ENCODE data around the gene TENM4. TPM values are rescaled to one million over a fixed set of nuclear protein-coding genes. Genes with fewer than 3 reads are reported as not detected.

The TENM4 gene
- 6.5 and 7.3 TPM in 2 replicates for total RNA-seq

- DNase-seq (ENCODE audit: extremely low read depth, low read depth, low spot score), result no peak
Measured at GRCh38 chr11:79440571-79441460, at the start of gene TENM4. Gene TENM4 (minus strand): TSS chr11:79441030. CDS start chr11:79069944, 371,086 bp downstream.

- DNase-seq (ENCODE audit: extremely low read depth, low read depth, low spot score), result no peak
Measured at GRCh38 chr11:79488286-79488685, 47.5 kb upstream of the TENM4 start.

DNA sequence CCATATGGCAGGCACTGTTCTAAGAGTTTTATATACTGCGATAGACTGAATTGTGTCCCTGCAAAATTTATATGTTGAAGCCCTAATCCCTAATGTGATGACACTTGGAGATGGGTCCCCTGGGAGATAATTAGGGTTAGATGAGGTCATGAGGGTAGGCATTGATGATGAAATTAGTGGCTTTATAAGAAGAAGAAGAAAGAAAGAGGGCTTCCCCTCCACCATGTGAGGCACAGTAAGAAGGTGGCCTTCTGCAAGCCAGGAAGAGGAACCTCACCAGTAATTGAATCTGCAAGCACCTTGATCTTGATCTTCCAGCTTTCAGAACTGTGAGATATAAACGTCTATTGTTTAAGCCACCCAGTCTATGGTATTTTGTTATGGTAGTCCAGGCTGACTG lies 46.6 kb upstream of the TENM4 start:
- DNase-seq (ENCODE audit: extremely low read depth, low read depth, low spot score), result no peak

DNA sequence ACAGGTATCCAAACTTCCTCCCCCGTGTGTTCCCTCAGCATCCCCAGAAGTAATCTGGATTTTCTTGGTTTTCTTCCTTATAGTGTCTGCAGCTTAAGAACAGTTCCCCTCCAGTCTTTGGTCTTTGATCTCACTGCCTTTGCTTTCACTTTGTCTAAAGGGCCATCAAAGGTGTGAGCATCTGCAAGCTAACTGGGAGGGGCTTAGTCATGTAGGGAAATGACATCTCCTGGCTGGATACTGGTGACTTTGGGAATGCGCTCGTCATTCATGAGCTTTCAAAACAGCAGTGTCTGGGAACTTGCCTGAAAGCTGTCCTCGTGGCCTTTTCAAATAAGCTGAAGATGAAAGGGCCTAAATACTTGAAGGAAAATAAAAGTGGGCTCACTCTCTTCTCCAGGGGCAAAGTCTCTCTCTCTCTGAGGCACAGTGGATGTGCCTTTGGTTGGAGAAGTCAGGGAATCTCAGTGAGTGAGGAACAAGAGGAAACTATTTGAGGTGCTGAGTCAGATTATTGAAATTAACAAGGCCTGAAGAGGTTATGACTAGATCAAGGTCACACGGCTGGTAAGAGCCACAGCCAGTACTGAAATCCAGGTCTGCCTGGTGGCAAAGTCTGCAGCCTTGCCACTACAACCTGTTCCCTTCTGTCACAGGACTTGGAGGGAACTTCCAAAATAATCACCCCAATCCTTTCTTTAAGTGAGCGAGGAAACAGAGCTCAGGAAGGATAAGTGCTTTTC lies 45.6 kb upstream of the TENM4 start:
- no peak for DNase-seq (ENCODE audit: extremely low read depth, low read depth, low spot score)

- no peak for DNase-seq (ENCODE audit: extremely low read depth, low read depth, low spot score)
Measured at GRCh38 chr11:79485694-79486093, 44.9 kb upstream of the TENM4 start.

GRCh38 chr11:79484872-79485271 lies 44.0 kb upstream of the TENM4 start:
- no peak for DNase-seq (ENCODE audit: extremely low read depth, low read depth, low spot score)

GRCh38 chr11:79482800-79483199 lies 42.0 kb upstream of the TENM4 start:
- DNase-seq (ENCODE audit: extremely low read depth, low read depth, low spot score), result no peak

DNA sequence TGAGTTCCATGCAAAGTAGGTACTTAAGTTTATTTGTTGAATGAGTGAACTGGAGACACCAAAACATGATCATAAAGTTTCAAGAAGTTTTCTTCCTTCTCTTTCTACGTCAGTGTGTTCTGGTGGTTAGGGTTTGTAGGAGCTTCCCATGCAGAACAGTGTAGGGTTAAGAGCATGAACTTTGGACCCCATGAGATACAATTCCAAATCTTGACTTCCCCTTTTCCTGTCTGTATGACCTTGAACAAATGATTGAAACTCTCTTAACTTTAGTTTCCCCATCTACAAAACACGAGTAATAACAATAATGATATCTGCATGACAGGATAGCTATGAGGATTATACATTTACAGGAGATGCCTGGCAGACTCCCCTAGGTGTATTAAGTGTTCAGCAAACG lies 41.0 kb upstream of the TENM4 start:
- DNase-seq (ENCODE audit: extremely low read depth, low read depth, low spot score), result no peak

GRCh38 chr11:79480864-79481263 lies 40.0 kb upstream of the TENM4 start:
- DNase-seq (ENCODE audit: extremely low read depth, low read depth, low spot score), result no peak

DNA sequence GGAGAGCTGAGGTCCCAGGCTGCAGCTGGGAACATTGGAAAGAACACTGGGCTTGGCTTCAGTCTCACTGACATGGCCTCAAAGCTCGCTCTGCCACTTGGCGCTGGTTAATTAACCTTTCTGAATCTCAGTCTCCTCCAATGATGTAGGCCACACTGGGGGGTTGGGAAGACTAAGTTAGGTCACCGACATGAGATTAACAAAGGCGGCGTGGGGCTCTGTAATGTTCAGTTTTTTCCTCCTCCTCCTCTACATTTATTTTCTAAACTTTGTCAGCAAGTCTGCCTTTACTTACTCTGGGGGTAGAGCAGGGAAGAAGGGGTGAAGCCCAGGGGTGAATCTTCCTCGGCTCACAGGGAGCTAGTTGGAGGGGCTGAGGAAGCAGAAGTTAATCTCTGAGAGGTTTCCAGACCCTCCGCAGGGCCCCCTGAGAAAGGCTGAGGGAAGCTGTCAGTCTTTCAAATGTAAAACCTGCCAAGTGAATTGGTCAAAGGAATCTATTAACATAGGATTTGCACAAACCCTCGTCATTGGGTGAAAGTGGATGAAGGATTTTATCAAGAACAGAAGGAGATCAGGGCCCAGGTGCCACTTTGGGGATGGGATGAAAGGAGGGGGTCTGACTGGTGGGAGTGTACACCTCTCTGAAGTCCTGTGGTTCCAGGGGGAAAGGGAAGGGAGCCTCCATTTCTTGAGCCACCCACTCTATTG lies 32.1 kb upstream of the TENM4 start:
- no peak for DNase-seq (ENCODE audit: extremely low read depth, low read depth, low spot score)

- no peak for DNase-seq (ENCODE audit: extremely low read depth, low read depth, low spot score)
Measured at GRCh38 chr11:79471071-79471844, 30.4 kb upstream of the TENM4 start.

GRCh38 chr11:79470161-79470560 lies 29.3 kb upstream of the TENM4 start:
- no peak for DNase-seq (ENCODE audit: extremely low read depth, low read depth, low spot score)

DNA sequence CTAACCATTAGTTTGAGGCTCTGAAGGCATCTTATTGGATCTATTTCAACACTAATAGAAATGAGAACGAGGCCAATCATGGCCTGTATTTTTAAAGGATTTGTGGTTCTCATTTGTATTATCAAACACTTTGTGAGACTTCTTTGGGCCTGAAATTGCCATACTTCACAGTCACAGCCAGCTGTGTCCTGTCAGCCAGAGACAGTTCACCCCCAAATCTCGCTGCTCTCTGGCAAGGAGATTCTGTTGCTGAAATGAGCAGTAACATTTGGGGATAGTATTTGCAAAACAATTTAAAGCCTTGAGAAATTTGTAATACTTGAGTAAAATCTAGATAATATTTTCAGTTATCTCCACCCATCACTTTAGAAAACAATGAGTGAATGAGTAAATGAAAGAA lies 26.9 kb upstream of the TENM4 start:
- no peak for DNase-seq (ENCODE audit: extremely low read depth, low read depth, low spot score)

GRCh38 chr11:79466411-79466810 lies 25.6 kb upstream of the TENM4 start:
- no peak for DNase-seq (ENCODE audit: extremely low read depth, low read depth, low spot score)

GRCh38 chr11:79465160-79465559 lies 24.3 kb upstream of the TENM4 start:
- DNase-seq (ENCODE audit: extremely low read depth, low read depth, low spot score), result no peak

DNA sequence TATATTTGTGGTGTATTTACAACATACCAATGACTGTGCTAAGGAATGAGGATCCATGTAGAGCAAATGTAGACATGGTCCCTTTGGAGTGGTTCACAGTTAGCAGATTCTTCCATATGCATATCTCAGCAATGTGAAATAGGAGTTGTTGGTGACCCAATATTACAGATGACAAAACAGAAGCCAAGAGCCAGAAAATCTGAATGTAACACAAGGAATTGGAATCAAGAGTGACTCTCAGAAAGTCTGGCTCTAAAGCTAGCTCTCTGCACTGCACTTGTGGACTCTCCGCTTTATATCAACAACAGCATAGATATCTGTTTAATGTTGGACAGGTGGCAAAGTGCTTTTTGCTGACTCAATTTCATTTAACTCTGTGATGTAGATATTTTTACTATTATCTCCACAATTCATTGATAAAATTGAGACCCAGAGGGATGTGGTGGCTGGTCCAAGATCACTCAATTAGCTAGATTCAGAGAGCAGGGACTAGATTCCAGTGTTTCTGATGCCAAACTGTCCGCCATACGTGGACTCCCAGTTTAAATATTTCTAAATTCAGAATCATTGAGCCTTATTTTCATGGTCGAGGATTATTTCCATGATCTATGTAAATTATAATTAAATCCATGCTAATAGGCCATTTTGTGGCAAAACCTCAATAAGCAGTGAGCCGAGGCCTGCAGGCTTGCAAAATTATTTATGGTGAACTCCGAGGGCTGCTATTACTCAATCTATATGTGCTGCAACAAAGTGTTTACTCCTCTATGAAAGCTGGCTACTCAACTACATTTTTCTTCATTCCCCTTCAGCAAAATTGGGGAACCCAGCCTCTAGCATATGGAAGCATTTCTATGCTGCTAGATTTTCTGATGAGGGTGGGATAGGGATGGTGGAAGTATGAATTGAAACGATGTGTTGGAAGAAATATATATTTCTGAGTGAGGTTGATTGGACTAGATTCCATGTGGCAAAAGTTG lies 21.1 kb upstream of the TENM4 start:
- DNase-seq (ENCODE audit: extremely low read depth, low read depth, low spot score), result no peak

DNA sequence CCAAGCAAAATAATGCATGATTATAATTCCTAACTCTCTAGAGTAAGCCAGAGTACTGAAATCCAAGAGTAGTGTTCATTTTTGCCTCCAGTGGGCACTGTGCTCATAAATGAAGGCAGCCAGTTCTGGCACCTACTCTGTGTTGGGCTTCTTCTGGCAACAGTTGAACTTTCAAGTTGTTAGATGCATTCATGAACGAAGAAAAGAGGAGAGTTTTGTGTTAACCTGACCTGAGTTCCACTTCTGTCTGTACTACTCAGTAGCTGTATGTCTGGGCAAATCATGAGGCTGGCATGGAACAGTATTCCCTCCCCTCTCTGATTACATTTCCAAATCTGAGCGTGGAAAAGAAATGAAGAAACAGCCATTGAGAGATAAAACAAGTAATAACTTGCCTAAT lies 20.3 kb upstream of the TENM4 start:
- no peak for DNase-seq (ENCODE audit: extremely low read depth, low read depth, low spot score)

DNA sequence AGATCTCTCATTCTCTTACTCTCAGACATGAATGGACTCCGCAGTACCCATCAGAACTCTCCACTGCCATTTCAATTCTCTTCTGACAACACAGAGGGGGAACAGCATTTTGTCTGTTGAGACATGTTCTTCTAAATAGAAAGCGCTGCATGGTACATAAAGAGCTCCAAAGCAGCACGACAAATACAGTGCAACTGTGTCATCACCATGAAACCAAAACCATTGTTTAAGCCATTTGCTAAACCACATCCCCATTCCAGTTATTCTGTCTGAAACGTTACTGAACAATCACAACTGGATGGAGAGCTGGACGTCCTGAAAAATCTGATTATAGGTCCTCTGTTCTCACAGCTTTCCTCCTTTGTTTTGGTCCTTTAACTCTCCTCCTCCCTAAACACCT lies 17.9 kb upstream of the TENM4 start:
- DNase-seq (ENCODE audit: extremely low read depth, low read depth, low spot score), result no peak

DNA sequence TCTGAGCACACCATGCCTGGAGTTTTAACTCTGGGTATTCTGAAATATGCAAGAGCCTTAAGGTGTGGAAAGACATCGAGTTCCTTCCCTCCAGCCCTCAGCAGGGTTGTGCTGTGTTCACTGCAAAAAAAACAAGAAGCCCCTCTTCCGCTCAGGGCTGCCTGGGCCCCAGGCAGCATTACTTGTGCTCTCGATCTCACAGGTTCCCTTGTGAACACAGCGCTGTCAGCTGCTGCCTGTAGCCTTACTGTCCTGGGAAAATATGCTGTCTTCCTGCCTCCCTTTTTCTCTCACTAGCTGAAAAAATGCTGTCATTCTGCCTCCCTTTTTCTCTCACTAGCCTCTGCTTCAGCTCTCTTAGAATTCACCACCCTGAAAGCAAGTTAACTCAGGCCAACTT lies 15.7 kb upstream of the TENM4 start:
- DNase-seq (ENCODE audit: extremely low read depth, low read depth, low spot score), result no peak

Data from glomerular endothelial cell (primary cell).